BE2C (cell line): Measurements from ENCODE around the gene INPP4A.

Experiments used
- DNase-seq: peaks from one replicate; pipeline ENCODE4 v3.0.0-alpha.2; 2020
- H3K27me3 ChIP-seq: fragments of 250-450 bp; sonication (Bioruptor Pico); 2 replicates; pipeline ENCODE4 v1.5.1; 2020; ENCODE audit warnings: mild to moderate bottlenecking
- H3K36me3 ChIP-seq: fragments of 250-450 bp; sonication (Bioruptor Pico); 2 replicates; pipeline ENCODE4 v1.5.1; 2020; ENCODE audit warnings: mild to moderate bottlenecking
- H3K4me1 ChIP-seq: fragments of 250-450 bp; sonication (Bioruptor Pico); 2 replicates; pipeline ENCODE4 v1.5.1; 2020
- H3K4me3 ChIP-seq: 2 replicates; pipeline ENCODE4 v1.5.1; 2011; ENCODE audit warnings: low read depth, low read length
- H3K9me3 ChIP-seq: fragments of 250-450 bp; sonication (Bioruptor Pico); 2 replicates; pipeline ENCODE4 v1.5.1; 2020
- TF ChIP-seq, protein P1 (sequence below): IDR thresholded peaks from 2 replicates; pipeline ENCODE4 v1.5.1; 2012; ENCODE audit warnings: mild to moderate bottlenecking, low read depth, low read length

Gene INPP4A

DNA sequence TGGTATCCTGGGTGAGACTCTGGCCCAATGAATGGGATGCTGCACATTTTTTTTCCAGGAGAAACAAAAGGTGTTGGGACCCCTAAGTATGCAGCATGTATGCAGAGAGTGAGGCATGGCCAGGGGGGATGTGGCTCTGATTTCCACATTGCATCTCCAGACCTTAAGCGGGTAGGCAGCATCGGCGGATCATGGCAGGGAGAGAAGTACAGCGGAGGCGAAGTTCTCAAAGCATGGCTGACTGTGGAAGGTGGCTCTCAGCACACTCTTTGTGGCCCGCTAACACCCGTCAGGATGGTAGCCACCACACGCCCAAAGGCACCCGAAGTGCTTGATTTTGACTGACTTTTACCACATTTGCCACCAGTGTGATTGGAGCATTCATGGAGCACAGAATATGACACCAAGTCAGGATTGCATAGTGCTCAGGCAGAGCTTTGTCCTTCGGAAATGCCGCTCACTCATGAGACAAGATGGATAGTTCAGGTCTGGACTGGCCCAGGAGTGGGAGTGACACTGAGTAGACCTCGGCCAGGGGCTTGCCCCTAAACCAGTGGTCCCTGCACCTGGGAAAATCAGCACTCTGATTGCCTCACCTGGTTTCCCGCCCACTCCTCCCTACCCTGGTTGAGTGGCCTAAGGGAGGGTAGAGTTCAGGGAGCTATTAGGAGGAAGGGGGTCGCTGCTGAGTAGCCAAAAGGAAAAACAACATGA lies 14.2 kb downstream of the INPP4A start:
- TF ChIP-seq, protein P1, sequence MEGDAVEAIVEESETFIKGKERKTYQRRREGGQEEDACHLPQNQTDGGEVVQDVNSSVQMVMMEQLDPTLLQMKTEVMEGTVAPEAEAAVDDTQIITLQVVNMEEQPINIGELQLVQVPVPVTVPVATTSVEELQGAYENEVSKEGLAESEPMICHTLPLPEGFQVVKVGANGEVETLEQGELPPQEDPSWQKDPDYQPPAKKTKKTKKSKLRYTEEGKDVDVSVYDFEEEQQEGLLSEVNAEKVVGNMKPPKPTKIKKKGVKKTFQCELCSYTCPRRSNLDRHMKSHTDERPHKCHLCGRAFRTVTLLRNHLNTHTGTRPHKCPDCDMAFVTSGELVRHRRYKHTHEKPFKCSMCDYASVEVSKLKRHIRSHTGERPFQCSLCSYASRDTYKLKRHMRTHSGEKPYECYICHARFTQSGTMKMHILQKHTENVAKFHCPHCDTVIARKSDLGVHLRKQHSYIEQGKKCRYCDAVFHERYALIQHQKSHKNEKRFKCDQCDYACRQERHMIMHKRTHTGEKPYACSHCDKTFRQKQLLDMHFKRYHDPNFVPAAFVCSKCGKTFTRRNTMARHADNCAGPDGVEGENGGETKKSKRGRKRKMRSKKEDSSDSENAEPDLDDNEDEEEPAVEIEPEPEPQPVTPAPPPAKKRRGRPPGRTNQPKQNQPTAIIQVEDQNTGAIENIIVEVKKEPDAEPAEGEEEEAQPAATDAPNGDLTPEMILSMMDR = no peak
- DNase-seq = no peak
- Histone ChIP-seq H3K36me3 (no peaks in the 10 kb centered on the region), H3K9me3 (no peaks in the 10 kb centered on the region), H3K4me3 (no peak overlapping the region), H3K4me1 (no peaks in the 10 kb centered on the region), H3K27me3 (no peaks in the 10 kb centered on the region)

- H3K4me1 ChIP-seq = no peaks in the 10 kb centered on the region
- no peaks in the 10 kb centered on the region for H3K36me3 ChIP-seq
Measured at GRCh38 chr2:98459496-98460175, 15.0 kb downstream of the INPP4A start.

GRCh38 chr2:98460573-98461497 lies 16.2 kb downstream of the INPP4A start:
- H3K27me3 ChIP-seq = no peaks in the 10 kb centered on the region
- no peaks in the 10 kb centered on the region for H3K9me3 ChIP-seq
- H3K36me3 ChIP-seq = no peaks in the 10 kb centered on the region
- no peak for DNase-seq
- TF ChIP-seq, protein P1 = no peak
- H3K4me1 ChIP-seq = peaks cover 4% of the 10 kb centered on the region
- H3K4me3 ChIP-seq = no peak overlapping the region

More at GRCh38 chr2:98459496-98460175, 15.0 kb downstream of the INPP4A start:
- Histone ChIP-seq H3K27me3 (no peaks in the 10 kb centered on the region), H3K4me3 (no peak overlapping the region), H3K9me3 (no peaks in the 10 kb centered on the region)
- no peak for DNase-seq
- TF ChIP-seq, protein P1 = no peak

GRCh38 chr2:98461498-98462049 lies 16.9 kb downstream of the INPP4A start:
- TF ChIP-seq, protein P1 = no peak
- Histone ChIP-seq H3K27me3 (no peaks in the 10 kb centered on the region), H3K9me3 (no peaks in the 10 kb centered on the region), H3K4me3 (no peak overlapping the region), H3K36me3 (no peaks in the 10 kb centered on the region), H3K4me1 (peaks cover 8% of the 10 kb centered on the region)
- DNase-seq = no peak

DNA sequence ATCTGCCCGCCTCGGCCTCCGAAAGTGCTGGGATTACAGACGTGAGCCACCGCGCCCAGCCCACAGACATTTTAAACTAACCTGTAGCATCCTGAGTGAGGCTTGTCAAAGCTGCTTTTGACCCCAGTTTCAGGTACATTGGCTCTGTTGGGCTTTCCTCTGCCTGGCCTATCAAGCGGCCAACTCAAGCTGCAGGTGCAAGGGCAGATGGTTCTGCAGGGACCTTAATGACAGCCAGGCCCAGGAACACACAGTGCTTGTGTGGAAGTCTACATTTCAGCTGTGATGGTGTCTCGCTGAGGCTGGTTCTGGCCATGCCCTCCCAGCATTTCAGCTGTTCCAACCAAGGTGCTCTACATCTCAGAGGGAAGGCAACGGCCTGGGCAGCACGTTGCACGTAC lies 18.4 kb downstream of the INPP4A start:
- peaks cover 8% of the 10 kb centered on the region for H3K4me1 ChIP-seq
- TF ChIP-seq, protein P1 = no peak
- no peak for DNase-seq
- no peaks in the 10 kb centered on the region for H3K27me3 ChIP-seq
- no peaks in the 10 kb centered on the region for H3K9me3 ChIP-seq
- H3K4me3 ChIP-seq = no peak overlapping the region
- H3K36me3 ChIP-seq = no peaks in the 10 kb centered on the region
